NCI-H82 treated with DMSO at 0.1 percent for 48 hours (cell line): Measurements from ENCODE around the gene KRTAP19-1.
A peak's percentile ranks its signal among the peaks of the same experiment; 100 is the strongest.
"Not testable (repeated sequence)": the region's sequence is repeated elsewhere in the genome, so short reads cannot be mapped to it uniquely, and the experiment has no call there.

Source experiments
- DNase-seq: peaks from one replicate; lab custom pipeline; 2025; ENCODE audit not compliant: unreplicated experiment; lab: John Stamatoyannopoulos, UW

KRTAP19-1 gene

GRCh38 chr21:30480145-30480544 is at the start of gene KRTAP19-1:
TSS of gene KRTAP19-1 (minus strand) at chr21:30480367. CDS start at chr21:30480317, 50 bp downstream.
- no peak for DNase-seq

- no peak for DNase-seq
Observed at GRCh38 chr21:30518876-30519275, 38.7 kb upstream of the KRTAP19-1 start.

GRCh38 chr21:30515681-30516080 is 35.5 kb upstream of the KRTAP19-1 start:
- DNase-seq = no peak

GRCh38 chr21:30505621-30506205 is 25.5 kb upstream of the KRTAP19-1 start:
- DNase-seq = not testable (repeated sequence)

GRCh38 chr21:30502041-30502440 is 21.9 kb upstream of the KRTAP19-1 start, which contains the start of gene KRTAP19-5:
TSS of gene KRTAP19-5 (minus strand) at chr21:30502141. CDS start at chr21:30502090, 51 bp downstream.
- DNase-seq = no peak

GRCh38 chr21:30497065-30497464 is 16.9 kb upstream of the KRTAP19-1 start, which contains the start of gene KRTAP19-4:
TSS of gene KRTAP19-4 (minus strand) at chr21:30497165. CDS start at chr21:30497110, 55 bp downstream.
- no peak for DNase-seq

- DNase-seq = no peak
Observed at GRCh38 chr21:30491963-30492428, 11.8 kb upstream of the KRTAP19-1 start, which contains the start of gene KRTAP19-3. TSS of gene KRTAP19-3 (minus strand) at chr21:30492013. CDS start at chr21:30491957, 56 bp downstream.

- DNase-seq = no peak
Observed at GRCh38 chr21:30487336-30487735, 7.2 kb upstream of the KRTAP19-1 start, which contains the start of gene KRTAP19-2. TSS of gene KRTAP19-2 (minus strand) at chr21:30487436. CDS start at chr21:30487348, 88 bp downstream.

GRCh38 chr21:30486180-30486579 is 6.0 kb upstream of the KRTAP19-1 start:
- DNase-seq = no peak

- no peak for DNase-seq
Observed at GRCh38 chr21:30482130-30482529, 2.0 kb upstream of the KRTAP19-1 start.

- no peak for DNase-seq
Observed at GRCh38 chr21:30479259-30479658, 908 bp downstream of the KRTAP19-1 start.

- DNase-seq = no peak
Observed at GRCh38 chr21:30478004-30478403, 2.2 kb downstream of the KRTAP19-1 start.

- DNase-seq = no peak
Observed at GRCh38 chr21:30468900-30469714, 11.1 kb downstream of the KRTAP19-1 start.

GRCh38 chr21:30463713-30464112 is 16.5 kb downstream of the KRTAP19-1 start:
- DNase-seq = peak; percentile 7

GRCh38 chr21:30448514-30448913 is 31.7 kb downstream of the KRTAP19-1 start:
- DNase-seq = no peak

- no peak for DNase-seq
Observed at GRCh38 chr21:30447056-30447455, 33.1 kb downstream of the KRTAP19-1 start.

GRCh38 chr21:30444204-30444603 is 36.0 kb downstream of the KRTAP19-1 start:
- DNase-seq = no peak

GRCh38 chr21:30443226-30443625 is 36.9 kb downstream of the KRTAP19-1 start:
- DNase-seq = no peak

- no peak for DNase-seq
Observed at GRCh38 chr21:30439975-30440374, 40.2 kb downstream of the KRTAP19-1 start, which contains the start of gene KRTAP15-1. TSS of gene KRTAP15-1 (plus strand) at chr21:30440275. CDS start at chr21:30440328, 53 bp downstream.

GRCh38 chr21:30437010-30437565 is 43.1 kb downstream of the KRTAP19-1 start:
- DNase-seq = no peak

GRCh38 chr21:30434033-30434631 is 46.0 kb downstream of the KRTAP19-1 start:
- DNase-seq = peak; percentile 10
